K562 (cell line): ENCODE data around the gene NPAS3. TPM values are rescaled to one million over a fixed set of nuclear protein-coding genes. Genes with fewer than 3 reads are reported as not detected.

Experiments
- ATAC-seq: fragments of 200-7000 bp; cut with Tn5 transposase; 3 replicates; pipeline ENCODE4 v1.9.1; 2020; ENCODE audit warnings: moderate library complexity
- BruUV-seq: library from RNA; stranded (reverse); fragments of 400-500 nt; replicated peaks from 2 replicates; lab custom pipeline; 2021; lab: Mats Ljungman, UMichigan
- CTCF ChIA-PET: fragments of 300-600 bp; formaldehyde crosslinking; extraction: SDS; loops from one replicate; lab custom pipeline; 2021; ENCODE audit warnings: low intra/inter-chr PET ratio; lab: Yijun Ruan, JAX
- POLR2A ChIA-PET: fragments of 300-600, 350-650 bp; sonication (Branson Sonifier 250); formaldehyde crosslinking; extraction: SDS; loops from one replicate; lab custom pipeline; 2021; ENCODE audit warnings: antibody characterized with exemption, inconsistent platforms; lab: Yijun Ruan, JAX
- DNase-seq, 4 experiments: peaks; one replicate each; pipeline versions ENCODE4 v3.0.0 to v3.0.0-alpha.2; 2011 to 2018; ENCODE audit warnings: low spot score in 3 of 4, mixed read lengths in 3 of 4; ENCODE audit errors: extremely low read depth in 1 of 4
- FAIRE-seq: peaks from 2 replicates; lab custom pipeline; 2011; peaks lifted over from hg19 to GRCh38; lab: Jason Lieb, UNC
- H2AFZ ChIP-seq: 2 replicates; pipeline ENCODE4 v1.6.0; 2011; ENCODE audit warnings: low read depth, low read length, control low read depth, inconsistent platforms
- H3K27ac ChIP-seq: fragments of 200-600 bp; 3 replicates; pipeline ENCODE4 v1.8.0; 2011; ENCODE audit warnings: low read depth, mild to moderate bottlenecking, control low read depth, inconsistent platforms, low read length, moderate library complexity, mixed read lengths; ENCODE audit errors: extremely low read depth
- H3K27me3 ChIP-seq, 2 experiments: fragments of 300-600 bp in 1 of 2; 2 replicates in 1 of 2; 3 replicates in 1 of 2; pipeline versions ENCODE4 v1.6.0 to v1.8.0; 2011; ENCODE audit warnings: inconsistent platforms in 2 of 2, low read length in 2 of 2, mild to moderate bottlenecking in 1 of 2, mixed read lengths in 1 of 2, moderate library complexity in 1 of 2; ENCODE audit not compliant: control insufficient read depth in 2 of 2, insufficient read depth in 2 of 2
- H3K36me3 ChIP-seq: fragments of 300-600 bp; 3 replicates; pipeline ENCODE4 v1.8.0; 2011; ENCODE audit warnings: mild to moderate bottlenecking, low read length, inconsistent platforms; ENCODE audit not compliant: control insufficient read depth, insufficient read depth
- H3K4me1 ChIP-seq, 2 experiments: fragments of 200-600 bp in 1 of 2; replicated peaks in 1 of 2; 2 replicates in 1 of 2; 3 replicates in 1 of 2; pipeline versions ENCODE4 v1.5.1 to v1.8.0; 2011; ENCODE audit warnings: inconsistent platforms in 2 of 2, low read length in 2 of 2, mild to moderate bottlenecking in 1 of 2, mixed read lengths in 1 of 2, moderate library complexity in 1 of 2; ENCODE audit not compliant: control insufficient read depth in 2 of 2, insufficient read depth in 2 of 2
- H3K4me2 ChIP-seq: 2 replicates; pipeline ENCODE4 v1.6.1; 2011; ENCODE audit warnings: low read length, control low read depth, inconsistent platforms, mixed read lengths; ENCODE audit not compliant: insufficient read depth
- H3K4me3 ChIP-seq: fragments of 200-600 bp; sonication (generic), shearing (Covaris generic); 2 replicates; pipeline ENCODE4 v1.5.1; 2016; ENCODE audit warnings: control low read depth, inconsistent platforms
- H3K79me2 ChIP-seq: fragments of 200-600 bp; 3 replicates; pipeline ENCODE4 v1.8.0; 2011; ENCODE audit warnings: low read length, inconsistent platforms; ENCODE audit not compliant: control insufficient read depth, insufficient read depth
- H3K9ac ChIP-seq, 2 experiments: 2 replicates each; pipeline versions ENCODE4 v1.6.0 to v1.6.1; 2011; ENCODE audit warnings: low read depth in 2 of 2, low read length in 2 of 2, control low read depth in 1 of 2, inconsistent platforms in 1 of 2, mild to moderate bottlenecking in 1 of 2, mixed read lengths in 1 of 2; ENCODE audit not compliant: insufficient read depth in 1 of 2
- H3K9me1 ChIP-seq: one replicate; pipeline ENCODE4 v1.6.0; 2011; ENCODE audit warnings: inconsistent platforms, mild to moderate bottlenecking, low read length, moderate library complexity; ENCODE audit not compliant: control insufficient read depth, insufficient read depth
- H3K9me3 ChIP-seq: replicated peaks from 2 replicates; pipeline ENCODE4 v1.5.1; 2011; ENCODE audit warnings: low read depth, low read length, inconsistent platforms; ENCODE audit not compliant: control insufficient read depth, insufficient read depth
- H4K20me1 ChIP-seq: replicated peaks from 2 replicates; pipeline ENCODE4 v1.6.1; 2011; ENCODE audit warnings: low read length, inconsistent platforms, mixed read lengths; ENCODE audit not compliant: control insufficient read depth, insufficient read depth
- AFF4 ChIP-seq: sonication (generic); formaldehyde crosslinking; IDR thresholded peaks from 2 replicates; pipeline ENCODE4 v1.8.0; 2023; ENCODE audit warnings: mild to moderate bottlenecking, missing genetic modification reagents
- ARID4B ChIP-seq: sonication (generic); formaldehyde crosslinking; IDR thresholded peaks from 2 replicates; pipeline ENCODE4 v1.8.0; 2022; ENCODE audit warnings: mild to moderate bottlenecking, missing genetic modification reagents
- ATF7 ChIP-seq: fragments of 450-650 bp; IDR thresholded peaks from 2 replicates; pipeline ENCODE4 v1.7.1; 2014; ENCODE audit warnings: mild to moderate bottlenecking, moderate library complexity
- BRD4 ChIP-seq: fragments of 200-600 bp; sonication (generic); IDR thresholded peaks from 2 replicates; pipeline ENCODE4 v1.6.1; 2017; ENCODE audit warnings: inconsistent platforms
- CC2D1A ChIP-seq: fragments of 450-650 bp; IDR thresholded peaks from 2 replicates; pipeline ENCODE4 v1.6.1; 2017; ENCODE audit warnings: mild to moderate bottlenecking
- HDAC2 ChIP-seq: fragments of 450-650 bp; IDR thresholded peaks from 2 replicates; pipeline ENCODE4 v1.6.1; 2016; ENCODE audit warnings: mild to moderate bottlenecking
- HES1 ChIP-seq: fragments of 450-650 bp; IDR thresholded peaks from 2 replicates; pipeline ENCODE4 v1.6.1; 2016; ENCODE audit warnings: low read depth, mild to moderate bottlenecking, moderate library complexity
- IRF1 ChIP-seq: sonication (generic); formaldehyde crosslinking; IDR thresholded peaks from 2 replicates; pipeline ENCODE4 v1.8.0; 2022; ENCODE audit warnings: missing genetic modification reagents, mild to moderate bottlenecking, borderline replicate concordance
- IRF2 ChIP-seq: sonication (generic); formaldehyde crosslinking; IDR thresholded peaks from 2 replicates; pipeline ENCODE4 v1.8.1; 2022; ENCODE audit warnings: mild to moderate bottlenecking, missing genetic modification reagents
- SRF ChIP-seq, 2 experiments: fragments of 250-450, 450-650 bp in 1 of 2; sonication (Bioruptor Pico) in 1 of 2; sonication (generic) in 1 of 2; formaldehyde crosslinking; IDR thresholded peaks; 2 replicates each; pipeline versions ENCODE4 v1.5.0 to v1.5.1; 2020 to 2022; ENCODE audit warnings: mild to moderate bottlenecking in 1 of 2, missing genetic modification reagents in 1 of 2
- SRSF7 ChIP-seq: fragments of 200-400 bp; formaldehyde crosslinking; optimal IDR thresholded peaks from 2 replicates; pipeline ENCODE3; 2017; ENCODE audit warnings: mild to moderate bottlenecking, low read depth, low read length
- TCF7L2 ChIP-seq: fragments of 150-350 bp; IDR thresholded peaks from 2 replicates; pipeline ENCODE4 v1.6.1; 2016; ENCODE audit warnings: low read depth, mild to moderate bottlenecking, low read length, moderate library complexity
- ZNF274 ChIP-seq: IDR thresholded peaks from 2 replicates; pipeline ENCODE4 v1.6.1; 2011; ENCODE audit warnings: low read depth, mild to moderate bottlenecking, low read length, moderate library complexity, borderline replicate concordance
- ZNF324 ChIP-seq: fragments of 250-450 bp; sonication (Bioruptor Pico); IDR thresholded peaks from 2 replicates; pipeline ENCODE4 v1.4.0; 2020; ENCODE audit warnings: mild to moderate bottlenecking
- in situ Hi-C: fragments of 300-500 bp; cut with MboI; formaldehyde crosslinking; loops from 4 replicates; pipeline ENCODE4 v1.15.0; 2018; ENCODE audit warnings: inconsistent platforms, mixed read lengths
- intact Hi-C: fragments of 100-400 bp; cut with micrococcal nuclease; formaldehyde crosslinking; loops from 2 replicates; pipeline ENCODE4 v1.14.2; 2022
- polyA plus RNA-seq, 8 experiments: library from polyadenylated mRNA; depleted of rRNA in 4 of 8; stranded (reverse) in 5 of 8; unstranded in 3 of 8; fragments of >200 nt; fragmentation: Nextera tagmentation in 2 of 8; fragmentation: Illumina TruSeq in 1 of 8; extraction: Ambion mirVana in 2 of 8; extraction: Trizol in 1 of 8; gene quantifications; 2 replicates each; pipeline versions ENCODE4 v1.2.1 to v1.2.3, GENCODE V29; 2011 to 2014; ENCODE audit warnings: inconsistent platforms in 1 of 8, missing spikeins in 1 of 8
- total RNA-seq, 7 experiments: library from RNA; depleted of rRNA in 6 of 7; stranded (reverse); fragments of >200 nt in 6 of 7; fragmentation: Illumina TruSeq in 2 of 7; extraction: Trizol in 2 of 7; gene quantifications; 2 replicates each; pipeline versions ENCODE4 v1.2.1 to v1.2.3, GENCODE V29; 2011 to 2021; ENCODE audit warnings: low replicate concordance in 1 of 7

Gene NPAS3
- total and polyA plus RNA-seq, 9 of the 15 experiments (the other 6 are each of a cell fraction or from before 2014, with no cell fraction given), result 0.04 TPM; not detected in 8

- Histone ChIP-seq H3K4me3 (no peak overlapping the region), H3K27me3 (no peaks in the 10 kb centered on the region), H3K4me1 (no peaks in the 10 kb centered on the region), H3K9me3 (no peaks in the 10 kb centered on the region), H3K4me2 (no peak overlapping the region), H3K79me2 (no peaks in the 10 kb centered on the region), H3K9ac (no peak overlapping the region), H3K36me3 (no peaks in the 10 kb centered on the region), H3K9me1 (no peaks in the 10 kb centered on the region), H4K20me1 (no peaks in the 10 kb centered on the region), H2AFZ (no peak overlapping the region), H3K27ac (no peak overlapping the region)
- ATAC-seq, result no peak
- no peak for DNase-seq
- POLR2A ChIA-PET, result no interaction called here
- intact Hi-C loops, result no loop called here
- CTCF ChIA-PET, result no interaction called here
- in situ Hi-C loops, result no loop called here
- no peak for FAIRE-seq
- TF ChIP-seq TCF7L2, result no peak
- TF ChIP-seq ZNF274, result no peak
- TF ChIP-seq SRSF7, result no peak
- TF ChIP-seq HDAC2, result no peak
- TF ChIP-seq HES1, result no peak
- no peak for TF ChIP-seq CC2D1A
- no peak for TF ChIP-seq IRF2 (CRISPR knock-in tag)
- no peak for TF ChIP-seq ATF7
- no peak for TF ChIP-seq AFF4 (CRISPR knock-in tag)
- no peak for TF ChIP-seq SRF (CRISPR knock-in tag; IDR thresholded peaks at IDR 0.05)
- TF ChIP-seq ZNF324 (CRISPR knock-in tag), result no peak
- TF ChIP-seq ARID4B (CRISPR knock-in tag), result no peak
- TF ChIP-seq IRF1 (CRISPR knock-in tag), result no peak
- no peak for TF ChIP-seq BRD4
- BruUV-seq, result no TSS peak
Observed at GRCh38 chr14:33629792-33630191, 691.1 kb downstream of the NPAS3 start.
